Gastroesophageal sphincter (tissue), 4 donors: ENCODE data around the gene MAP3K20. TPM values are rescaled to one million over a fixed set of nuclear protein-coding genes. Genes with fewer than 3 reads are reported as not detected.

Source experiments
- ATAC-seq: fragments of 150-250 bp; one replicate; pipeline ENCODE4 v1.9.1; 2016; ENCODE audit warnings: mild to moderate bottlenecking, moderate library complexity
- H3K27ac ChIP-seq, 4 donors: fragments of 200-600 bp; sonication (generic) in 3 of 4; 1 replicate in 3 of 4; 2 replicates in 1 of 4; pipeline ENCODE4 v1.5.1; 2016 to 2019
- H3K27me3 ChIP-seq: fragments of 200-600 bp; sonication (generic); one replicate; pipeline ENCODE4 v1.5.1; 2019
- H3K36me3 ChIP-seq, 2 donors: fragments of 200-600 bp; sonication (generic); one replicate each; pipeline ENCODE4 v1.5.1; 2019; ENCODE audit warnings: control low read depth in 1 of 2
- H3K4me1 ChIP-seq, 3 donors: fragments of 200-600 bp; sonication (generic); 1 replicate in 2 of 3; 2 replicates in 1 of 3; pipeline ENCODE4 v1.5.1; 2016 to 2019; ENCODE audit warnings: control low read depth in 2 of 3
- H3K4me3 ChIP-seq, 2 donors: fragments of 200-600 bp; sonication (generic); one replicate each; pipeline ENCODE4 v1.5.1; 2019; ENCODE audit warnings: mild to moderate bottlenecking in 1 of 2, moderate library complexity in 1 of 2
- H3K9me3 ChIP-seq, 3 donors: fragments of 200-600 bp; sonication (generic); one replicate each; pipeline ENCODE4 v1.5.1; 2017 to 2019; ENCODE audit warnings: control low read depth in 2 of 3
- EP300 ChIP-seq: sonication (generic); formaldehyde crosslinking; IDR thresholded peaks from one replicate; pipeline ENCODE4 v1.6.1; 2017; ENCODE audit warnings: antibody characterized with exemption, mild to moderate bottlenecking
- POLR2A ChIP-seq, 2 donors: fragments of 450-650 bp; IDR thresholded peaks; one replicate each; pipeline ENCODE4 v1.6.1; 2017; ENCODE audit warnings: antibody characterized with exemption in 2 of 2, mild to moderate bottlenecking in 2 of 2, moderate library complexity in 1 of 2
- POLR2AphosphoS5 ChIP-seq: sonication (generic); formaldehyde crosslinking; IDR thresholded peaks from one replicate; pipeline ENCODE4 v1.6.1; 2017; ENCODE audit warnings: antibody characterized with exemption
- WGBS, 2 donors: methylation state at CpG; one replicate each; pipeline ENCODE4 v1.1.5; 2018; ENCODE audit warnings: low coverage in 1 of 2; 5-methylcytosine and 5-hydroxymethylcytosine counted together
- total RNA-seq, 4 donors: library from RNA; depleted of rRNA; stranded (reverse); fragments of >200 nt; gene quantifications; one replicate each; pipeline ENCODE4 v1.1.0, GENCODE V29; 2016
- TF ChIP-seq, protein P1 (sequence below), 4 experiments: fragments of 200-600 bp in 2 of 4; fragments of 450-650 bp in 2 of 4; sonication (generic) in 1 of 4; IDR thresholded peaks; one replicate each; pipeline ENCODE4 v1.5.1; 2017 to 2019; ENCODE audit warnings: antibody characterized with exemption in 4 of 4, mild to moderate bottlenecking in 2 of 4, moderate library complexity in 2 of 4

MAP3K20 gene
- total RNA-seq, 4 donors from 2014 or later: 318 to 496 (median 327) TPM

DNA sequence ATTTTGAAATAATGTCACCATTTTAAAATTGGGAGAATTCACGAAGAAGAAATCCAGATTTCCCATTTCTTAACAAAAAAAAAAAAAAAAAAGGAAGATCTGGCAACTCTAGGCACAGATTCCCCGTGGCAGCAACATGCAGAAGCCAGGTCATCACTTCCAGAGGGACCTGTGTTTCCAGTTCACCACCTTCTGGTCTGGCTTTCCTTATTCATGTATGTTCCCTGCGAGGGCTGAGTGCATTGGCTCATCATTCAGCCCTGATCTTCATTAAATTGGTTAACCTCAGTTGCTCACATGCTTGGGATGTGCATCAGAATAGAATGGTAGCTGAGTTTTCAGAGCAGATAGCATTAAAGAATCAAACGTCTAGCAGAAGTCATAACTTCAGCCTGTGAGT, 25.0 kb upstream of the MAP3K20 start:
- no peak overlapping the region for H3K4me3 ChIP-seq
- no peak overlapping the region for H3K27ac ChIP-seq
- peaks cover 0 to 22% (median 8%) of the 10 kb centered on the region in 3 donors for H3K4me1 ChIP-seq
- no peaks in the 10 kb centered on the region for H3K27me3 ChIP-seq
- WGBS, 2 donors: 100% methylated on average over 3 to 4 of the region's 4 CpGs
- no peak for ATAC-seq
- no peaks in the 10 kb centered on the region for H3K9me3 ChIP-seq
- TF ChIP-seq EP300: no peak
- TF ChIP-seq, protein P1, sequence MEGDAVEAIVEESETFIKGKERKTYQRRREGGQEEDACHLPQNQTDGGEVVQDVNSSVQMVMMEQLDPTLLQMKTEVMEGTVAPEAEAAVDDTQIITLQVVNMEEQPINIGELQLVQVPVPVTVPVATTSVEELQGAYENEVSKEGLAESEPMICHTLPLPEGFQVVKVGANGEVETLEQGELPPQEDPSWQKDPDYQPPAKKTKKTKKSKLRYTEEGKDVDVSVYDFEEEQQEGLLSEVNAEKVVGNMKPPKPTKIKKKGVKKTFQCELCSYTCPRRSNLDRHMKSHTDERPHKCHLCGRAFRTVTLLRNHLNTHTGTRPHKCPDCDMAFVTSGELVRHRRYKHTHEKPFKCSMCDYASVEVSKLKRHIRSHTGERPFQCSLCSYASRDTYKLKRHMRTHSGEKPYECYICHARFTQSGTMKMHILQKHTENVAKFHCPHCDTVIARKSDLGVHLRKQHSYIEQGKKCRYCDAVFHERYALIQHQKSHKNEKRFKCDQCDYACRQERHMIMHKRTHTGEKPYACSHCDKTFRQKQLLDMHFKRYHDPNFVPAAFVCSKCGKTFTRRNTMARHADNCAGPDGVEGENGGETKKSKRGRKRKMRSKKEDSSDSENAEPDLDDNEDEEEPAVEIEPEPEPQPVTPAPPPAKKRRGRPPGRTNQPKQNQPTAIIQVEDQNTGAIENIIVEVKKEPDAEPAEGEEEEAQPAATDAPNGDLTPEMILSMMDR (IDR thresholded peaks at IDR 0.05): no peak
- TF ChIP-seq POLR2AphosphoS5: no peak
- no peak for TF ChIP-seq POLR2A (IDR thresholded peaks at IDR 0.05)
- H3K36me3 ChIP-seq: no peaks in the 10 kb centered on the region

GRCh38 chr2:173051463-173052215, 24.0 kb upstream of the MAP3K20 start:
- Histone ChIP-seq H3K4me3 (no peak overlapping the region), H3K36me3 (no peaks in the 10 kb centered on the region), H3K27ac (no peak overlapping the region), H3K27me3 (no peaks in the 10 kb centered on the region), H3K4me1 (peaks cover 0 to 21% (median 8%) of the 10 kb centered on the region in 3 donors), H3K9me3 (no peaks in the 10 kb centered on the region)
- no peak for TF ChIP-seq POLR2A (IDR thresholded peaks at IDR 0.05)
- TF ChIP-seq EP300: no peak
- no peak for ATAC-seq
- WGBS, 2 donors: 86 to 91% methylated on average over 7 of the region's 7 CpGs

GRCh38 chr2:173053043-173053699, 22.5 kb upstream of the MAP3K20 start:
- Histone ChIP-seq H3K9me3 (no peaks in the 10 kb centered on the region), H3K4me3 (no peak overlapping the region), H3K4me1 (peaks cover 0 to 21% (median 8%) of the 10 kb centered on the region in 3 donors), H3K27ac (no peak overlapping the region), H3K27me3 (no peaks in the 10 kb centered on the region), H3K36me3 (no peaks in the 10 kb centered on the region)
- WGBS, 2 donors: 75 to 77% methylated on average over 3 of the region's 3 CpGs
- ATAC-seq: no peak
- TF ChIP-seq POLR2AphosphoS5 (no peak), EP300 (no peak), POLR2A (IDR thresholded peaks at IDR 0.05) (no peak)
- TF ChIP-seq, protein P1 (IDR thresholded peaks at IDR 0.05): no peak

GRCh38 chr2:173054466-173054865, 21.2 kb upstream of the MAP3K20 start:
- Histone ChIP-seq H3K27me3 (no peaks in the 10 kb centered on the region), H3K36me3 (no peaks in the 10 kb centered on the region), H3K9me3 (no peaks in the 10 kb centered on the region), H3K27ac (no peak overlapping the region), H3K4me3 (no peak overlapping the region), H3K4me1 (peaks cover 0 to 8% (median 4%) of the 10 kb centered on the region in 3 donors)
- WGBS, 2 donors: 74 to 79% methylated on average over 3 of the region's 3 CpGs
- ATAC-seq: no peak
- TF ChIP-seq POLR2A (IDR thresholded peaks at IDR 0.05) (no peak), EP300 (no peak), POLR2AphosphoS5 (no peak)
- TF ChIP-seq, protein P1 (IDR thresholded peaks at IDR 0.05): no peak

- no peaks in the 10 kb centered on the region for H3K27me3 ChIP-seq
- WGBS, 2 donors: 74% methylated on average over 4 of the region's 4 CpGs; no CpG with 5 or more reads in 1 of the 2 donors
- no peak for TF ChIP-seq POLR2A (IDR thresholded peaks at IDR 0.05)
- TF ChIP-seq, protein P1 (IDR thresholded peaks at IDR 0.05): no peak
- no peak for TF ChIP-seq POLR2AphosphoS5
- no peak for TF ChIP-seq EP300
- no peak overlapping the region for H3K4me3 ChIP-seq
- ATAC-seq: no peak
- no peaks in the 10 kb centered on the region for H3K36me3 ChIP-seq
- peaks cover 0 to 4% (median 2%) of the 10 kb centered on the region in 3 donors for H3K4me1 ChIP-seq
- no peak overlapping the region for H3K27ac ChIP-seq
- no peaks in the 10 kb centered on the region for H3K9me3 ChIP-seq
Measured at GRCh38 chr2:173056705-173057364, 18.8 kb upstream of the MAP3K20 start.
